HG03139 (cell line): ENCODE data around the gene OR52H1.
A peak's percentile ranks its signal among the peaks of the same experiment; 100 is the strongest.
"Not testable (repeated sequence)": the region's sequence is repeated elsewhere in the genome, so short reads cannot be mapped to it uniquely, and the experiment has no call there.

Experiments used
- ATAC-seq: cut with Tn5 transposase; IDR thresholded peaks from one replicate; pipeline ENCODE4 v1.9.1; 2021; ENCODE audit not compliant: unreplicated experiment

OR52H1 gene

GRCh38 chr11:5548440-5548839, at the start of gene OR52H1:
TSS of gene OR52H1 (minus strand) at chr11:5548540. CDS start at chr11:5545505, 3,035 bp downstream.
- ATAC-seq = no peak

DNA sequence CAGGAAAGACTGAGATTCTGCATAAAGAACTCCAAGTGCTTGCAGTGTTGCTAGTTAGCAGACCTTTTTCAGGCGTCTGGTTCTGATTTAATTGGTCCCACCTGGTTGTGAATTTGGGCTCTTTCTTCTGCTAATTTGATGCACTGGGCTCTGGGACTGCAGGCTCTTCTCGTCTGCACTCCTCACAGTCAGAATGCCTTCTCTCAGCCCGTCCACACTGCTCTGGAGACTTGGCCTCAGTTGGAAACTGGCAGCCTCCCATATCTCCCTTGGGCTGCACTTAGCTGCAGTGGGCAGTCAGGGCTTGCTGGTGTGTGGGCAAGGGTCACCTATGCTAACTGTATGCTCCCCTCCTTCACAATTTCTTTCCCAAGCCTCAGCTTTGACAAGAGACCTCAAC, 49.6 kb upstream of the OR52H1 start:
- ATAC-seq = no peak

- peak; percentile 37 for ATAC-seq
These were observed 48.4 kb upstream of the OR52H1 start, which contains the start of gene TRIM6 for GRCh38 chr11:5596607-5597201. TSS of gene TRIM6 (plus strand) at chr11:5596637. CDS start at chr11:5596898, 261 bp downstream.

DNA sequence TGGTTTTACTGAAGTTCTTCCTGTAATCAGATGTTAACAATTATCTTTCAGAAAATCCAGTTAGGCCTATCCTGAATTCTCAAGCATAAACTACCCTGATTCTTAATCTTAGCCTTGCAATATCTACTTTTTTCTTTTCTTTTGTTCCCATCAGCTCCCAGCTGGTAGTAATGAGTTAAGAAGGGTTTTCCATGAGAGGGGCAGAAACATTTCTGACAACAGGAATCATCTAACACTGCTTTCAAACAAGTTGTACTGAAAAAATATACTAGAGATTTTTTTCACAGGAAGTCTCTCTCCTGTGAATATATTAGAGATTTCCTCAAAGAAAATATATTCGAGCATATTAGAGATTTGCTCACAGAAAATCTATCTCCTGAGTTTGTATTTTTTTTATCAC, 44.8 kb upstream of the OR52H1 start:
- ATAC-seq = no peak

GRCh38 chr11:5592615-5593014, 44.3 kb upstream of the OR52H1 start:
- no peak for ATAC-seq

- no peak for ATAC-seq
These were observed 43.3 kb upstream of the OR52H1 start for GRCh38 chr11:5591613-5592012.

DNA sequence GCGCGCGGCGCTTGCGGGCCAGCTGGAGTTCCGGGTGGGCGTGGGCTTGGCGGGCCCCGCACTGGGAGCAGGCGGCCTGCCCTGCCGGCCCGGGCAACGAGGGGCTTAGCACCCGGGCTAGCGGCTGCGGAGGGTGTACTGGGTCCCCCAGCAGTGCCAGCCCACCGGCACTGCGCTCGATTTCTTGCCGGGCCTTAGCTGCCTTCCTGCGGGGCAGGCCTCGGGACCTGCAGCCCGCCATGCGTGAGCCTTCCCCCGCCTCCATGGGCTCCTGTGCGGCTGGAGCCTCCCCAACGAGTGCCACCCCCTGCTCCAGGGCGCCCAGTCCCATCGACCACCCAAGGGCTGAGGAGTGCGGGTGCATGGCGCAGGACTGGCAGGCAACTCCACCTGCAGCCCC, 41.6 kb upstream of the OR52H1 start:
- not testable (repeated sequence) for ATAC-seq

DNA sequence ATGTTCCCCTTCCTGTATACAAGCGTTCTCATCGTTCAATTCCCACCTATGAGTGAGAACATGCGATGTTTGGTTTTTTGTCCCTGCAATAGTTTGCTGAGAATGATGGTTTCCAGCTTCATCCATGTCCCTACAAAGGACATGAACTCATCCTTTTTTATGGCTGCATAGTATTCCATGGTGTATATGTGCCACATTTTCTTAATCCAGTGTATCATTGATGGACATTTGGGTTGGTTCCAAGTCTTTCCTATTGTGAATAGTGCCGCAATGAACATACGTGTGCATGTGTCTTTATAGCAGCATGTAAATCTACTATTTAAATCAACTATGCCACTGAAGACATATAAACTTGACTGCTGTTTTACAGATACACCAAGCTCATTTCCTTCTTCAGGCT, 36.1 kb upstream of the OR52H1 start:
- ATAC-seq = not testable (repeated sequence)

- no peak for ATAC-seq
These were observed 32.7 kb upstream of the OR52H1 start for GRCh38 chr11:5581014-5581413.

- no peak for ATAC-seq
These were observed 32.2 kb upstream of the OR52H1 start, which contains the start of gene OR52B6 for GRCh38 chr11:5580577-5580976. TSS of gene OR52B6 (plus strand) at chr11:5580877. CDS start at chr11:5580877, 0 bp downstream.

DNA sequence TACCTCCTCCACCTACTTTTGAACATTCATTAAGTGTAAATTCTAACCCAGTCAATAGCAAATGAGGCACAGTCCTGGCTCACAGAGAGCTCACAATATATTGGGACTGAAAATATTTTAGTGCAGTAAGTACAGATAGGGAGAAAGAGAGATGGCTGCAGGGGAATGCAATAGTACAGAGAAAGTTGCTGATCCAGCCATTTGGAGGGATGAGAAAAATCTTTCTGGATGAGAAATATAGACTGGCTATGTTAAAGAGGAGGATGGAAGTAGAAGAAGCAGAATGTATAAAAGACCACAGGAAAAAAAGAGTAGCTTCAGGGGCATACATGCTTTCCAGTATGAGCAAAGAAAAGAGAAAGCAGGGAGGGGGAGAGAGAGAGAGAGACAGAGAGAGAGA, 28.8 kb upstream of the OR52H1 start:
- no peak for ATAC-seq

- no peak for ATAC-seq
These were observed 26.8 kb upstream of the OR52H1 start for GRCh38 chr11:5575152-5575551.

DNA sequence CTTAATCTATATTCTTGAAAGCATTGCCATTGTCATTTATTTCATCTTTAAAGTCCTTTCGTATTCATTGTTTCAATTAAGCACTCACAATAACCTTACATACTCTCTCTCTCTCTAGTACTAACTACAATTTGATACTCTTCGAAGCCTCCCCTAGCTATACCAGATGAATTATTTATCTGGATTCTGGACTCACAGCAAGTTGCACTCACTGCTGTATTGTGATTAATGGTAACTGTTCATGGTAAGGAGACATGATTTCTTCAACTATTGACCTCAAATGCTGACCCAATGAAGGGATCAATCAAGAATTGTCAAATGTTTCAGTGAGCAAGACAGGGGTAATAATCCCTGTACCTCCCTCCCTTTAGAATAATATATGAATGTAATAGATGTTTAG, 26.3 kb upstream of the OR52H1 start:
- no peak for ATAC-seq

GRCh38 chr11:5564259-5565019, 16.1 kb upstream of the OR52H1 start:
- ATAC-seq = no peak

DNA sequence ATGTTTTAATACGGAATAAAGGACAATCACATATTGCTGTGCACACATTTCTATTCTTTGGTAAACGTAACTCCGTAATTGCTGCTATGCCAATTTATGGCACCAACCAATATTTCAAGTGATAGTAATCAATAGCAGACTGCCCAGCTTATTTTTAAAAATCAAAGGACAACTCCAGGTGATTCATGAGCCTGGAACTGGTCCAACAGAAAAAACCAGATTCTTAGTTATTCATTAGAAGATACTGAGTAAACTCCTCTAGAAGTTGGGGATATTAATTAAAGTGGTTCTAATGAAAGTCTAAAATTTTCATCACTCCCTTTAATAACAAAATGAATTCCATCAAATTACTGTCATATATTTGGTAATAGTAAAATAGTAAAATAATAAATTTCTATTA, 9.4 kb upstream of the OR52H1 start:
- no peak for ATAC-seq

DNA sequence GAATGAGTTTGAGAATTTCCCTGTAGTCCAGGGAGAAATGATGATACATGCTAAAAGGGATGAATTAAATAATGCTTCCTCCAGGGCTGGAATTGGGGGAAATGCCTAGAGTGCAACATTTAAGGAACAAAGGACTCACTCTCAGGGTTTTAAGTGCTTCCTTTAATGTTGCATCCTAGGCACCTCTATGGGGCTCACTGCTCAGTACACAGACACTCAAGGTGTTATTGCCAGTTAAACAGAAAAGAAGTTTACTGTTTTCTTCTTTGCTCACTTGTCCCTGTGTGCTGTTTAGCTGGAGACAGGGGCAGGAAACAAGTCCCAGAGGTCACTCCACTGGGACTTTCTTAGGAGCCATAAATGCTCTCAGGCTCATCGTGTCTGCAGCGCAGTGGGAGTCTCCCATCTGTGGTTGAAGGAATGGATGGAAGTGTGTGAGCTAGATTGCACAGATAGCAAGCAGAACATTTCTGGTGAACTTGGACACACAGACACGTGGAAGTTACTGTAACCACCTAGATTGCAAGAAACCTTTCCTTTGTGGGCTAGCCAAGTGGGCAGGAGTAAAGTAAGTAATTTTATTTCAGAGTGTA, 8.4 kb upstream of the OR52H1 start:
- no peak for ATAC-seq

DNA sequence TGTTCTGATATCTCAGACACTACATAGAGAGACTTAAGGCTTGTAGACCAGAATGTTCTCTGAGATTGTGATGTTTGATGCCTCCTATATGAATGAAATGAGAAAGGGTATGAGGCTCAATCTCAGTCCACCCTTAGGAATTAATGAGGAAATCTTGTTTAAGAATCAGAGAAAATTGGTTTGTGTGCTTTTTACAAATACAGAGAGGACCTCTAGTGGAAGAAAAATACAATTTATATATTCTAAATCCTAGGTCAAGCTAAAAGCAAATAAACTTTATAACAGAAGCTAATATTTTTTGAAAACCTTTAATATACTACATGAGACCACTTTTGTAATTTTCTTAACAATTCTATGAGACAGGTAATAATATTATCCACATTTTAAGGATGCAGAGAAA, 5.0 kb upstream of the OR52H1 start:
- ATAC-seq = no peak

GRCh38 chr11:5550440-5551095, 2.2 kb upstream of the OR52H1 start:
- ATAC-seq = no peak

GRCh38 chr11:5547982-5548381, 358 bp downstream of the OR52H1 start:
- peak; percentile 79 for ATAC-seq

DNA sequence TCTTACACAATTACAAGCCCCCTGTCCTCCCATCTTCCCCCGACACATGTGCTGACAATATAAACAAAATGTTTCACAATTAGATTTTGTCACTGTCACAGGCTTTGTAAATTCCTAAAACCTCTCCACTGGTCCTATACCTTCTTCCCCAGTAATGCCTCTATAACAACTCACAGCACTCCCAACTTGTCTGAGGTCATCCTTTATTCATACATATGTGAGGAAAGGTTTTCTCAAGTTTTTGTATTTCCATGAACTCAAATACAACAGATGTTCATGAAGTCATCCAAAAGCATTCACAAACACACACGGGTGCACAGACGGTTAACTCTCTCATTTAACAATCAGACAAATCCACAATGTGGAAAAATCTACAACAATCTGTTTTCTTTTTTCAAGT, 1.9 kb downstream of the OR52H1 start:
- no peak for ATAC-seq

- ATAC-seq = no peak
These were observed 6.9 kb downstream of the OR52H1 start for GRCh38 chr11:5541427-5541826.

DNA sequence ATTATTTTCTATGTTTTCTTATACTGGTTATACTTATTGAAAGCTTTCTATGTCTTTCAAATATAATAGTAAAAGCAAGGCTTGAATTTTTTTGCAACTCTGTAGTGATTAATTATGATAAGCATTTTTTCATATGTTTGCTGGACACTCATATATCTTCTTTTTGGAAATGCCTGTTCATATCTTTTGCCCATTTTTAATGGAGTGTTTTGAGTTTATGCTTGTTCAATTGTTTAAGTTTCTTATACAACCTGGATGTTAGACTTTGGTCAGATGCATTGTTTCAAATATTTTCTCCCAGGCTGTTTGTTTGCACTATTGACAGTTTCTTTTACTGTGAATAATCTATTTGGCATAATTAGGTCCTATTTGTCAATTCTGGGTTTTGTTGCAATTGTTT, 11.9 kb downstream of the OR52H1 start:
- ATAC-seq = no peak
